Pancreas (tissue), 10 donors: ENCODE measurements around the gene SSBP2. TPM values are rescaled to one million over a fixed set of nuclear protein-coding genes. Genes with fewer than 3 reads are reported as not detected.

ENCODE experiments used
- ATAC-seq, 4 donors: fragments of 200-7000 bp; cut with Tn5 transposase; one replicate each; pipeline versions ENCODE4 v1.8.0 to v1.9.1; 2020; ENCODE audit warnings: mild to moderate bottlenecking in 4 of 4, moderate library complexity in 4 of 4
- DNase-seq, 6 donors: peaks; one replicate each; pipeline ENCODE4 v3.0.0-alpha.2; 2020
- FAIRE-seq: peaks from 2 replicates; lab custom pipeline; 2012; peaks lifted over from hg19 to GRCh38; lab: Jason Lieb, UNC
- H3K27ac ChIP-seq, 4 donors: fragments of 200-600 bp; sonication (generic); 1 replicate in 3 of 4; 2 replicates in 1 of 4; pipeline versions ENCODE4 v1.5.0 to v1.8.0; 2020
- H3K27me3 ChIP-seq, 4 donors: fragments of 200-600 bp; one replicate each; pipeline ENCODE4 v1.8.0; 2021
- H3K36me3 ChIP-seq, 3 donors: fragments of 200-600 bp; sonication (generic) in 1 of 3; one replicate each; pipeline versions ENCODE4 v1.5.0 to v1.8.0; 2020 to 2021
- H3K4me1 ChIP-seq, 3 donors: fragments of 200-600 bp; one replicate each; pipeline ENCODE4 v1.8.0; 2021
- H3K4me3 ChIP-seq, 4 donors: fragments of 200-600 bp; sonication (generic) in 2 of 4; one replicate each; pipeline versions ENCODE4 v1.5.0 to v1.8.0; 2020 to 2021
- H3K9me3 ChIP-seq, 4 donors: fragments of 200-600 bp; one replicate each; pipeline ENCODE4 v1.8.0; 2021
- CTCF ChIP-seq, 4 donors: fragments of 200-600 bp; sonication (generic) in 3 of 4; IDR thresholded peaks; one replicate each; pipeline versions ENCODE4 v1.5.0 to v1.8.0; 2021; ENCODE audit warnings: antibody characterized with exemption in 4 of 4
- WGBS, 2 donors: extraction: QIAGEN DNeasy Blood & Tissue Kit; methylation state at CpG; one replicate each; pipeline ENCODE4 v1.1.7; 2013; 5-methylcytosine and 5-hydroxymethylcytosine counted together
- intact Hi-C, 3 donors: fragments of 100-400 bp; cut with DNase I; formaldehyde crosslinking; loops; one replicate each; pipeline versions ENCODE4 v1.11.1 to v1.14.2; 2022
- polyA plus RNA-seq, 2 donors: library from polyadenylated mRNA; stranded (reverse); fragments of 200-250 nt; gene quantifications; one replicate each; pipeline ENCODE4 v1.2.3, GENCODE V29; 2013
- total RNA-seq, 6 donors: library from RNA; stranded (reverse); fragmentation: NEBNext Ultra II Directional in 4 of 6; extraction: Animal tissue kit (Norgen Biotek cat#: 25700) in 4 of 6; gene quantifications; one replicate each; pipeline versions ENCODE4 v1.2.1 to v1.2.4, GENCODE V29; 2021 to 2023
- donor health status: healthy with polysubstance abuse.
- donor health status: DM: no; HTN: no; CAD: no; lungs with moderate emphysema.
- donor health status: DM: no; HTN: no; CAD: no.
- donor health status: control.
- donor health status: control.
- donor health status: Bipolar disorder and iron deficiency.
- donor health status: DM: yes; HTN: yes; CAD: no.
- donor health status: DM: no; HTN: no; CAD: no.
- donor health status: DM: no; HTN: no; CAD: no.
- donor health status: DM: yes; HTN: yes; CAD: no.

The SSBP2 gene
- total and polyA plus RNA-seq, 8 donors = 8.6 to 20.7 (median 15.8) TPM

GRCh38 chr5:81789033-81789432 lies 38.1 kb upstream of the SSBP2 start:
- H3K4me1 ChIP-seq = peaks cover 0 to 18% (median 15%) of the 10 kb centered on the region in 3 donors
- no peak overlapping the region for H3K4me3 ChIP-seq
- no peaks in the 10 kb centered on the region for H3K36me3 ChIP-seq
- no peaks in the 10 kb centered on the region for H3K9me3 ChIP-seq
- no peak for TF ChIP-seq CTCF (IDR thresholded peaks at IDR 0.05)
- whole genome bisulfite sequencing, 2 donors = 87 to 94% methylated on average over 5 of the region's 5 CpGs
- no peak overlapping the region for H3K27ac ChIP-seq
- FAIRE-seq (no peak), ATAC-seq (peak in 1 of 4 donors; percentile 42), DNase-seq (no peak)
- H3K27me3 ChIP-seq = no peaks in the 10 kb centered on the region
- intact Hi-C loops = loop anchor here in 2 of 3 donors (2.0 to 5.0 kb wide), 3 partner anchors 37 to 62 kb away; partner anchors contain the start of gene SSBP2 (in 1 of the 2)

- ATAC-seq (peak; percentile 18 to 38 (median 30)), DNase-seq (no peak), FAIRE-seq (no peak)
- Histone ChIP-seq H3K9me3 (no peaks in the 10 kb centered on the region), H3K36me3 (no peaks in the 10 kb centered on the region), H3K4me3 (no peak overlapping the region), H3K27ac (peak overlapping the region in 3 of 4 donors; percentile 24 to 46 (median 43)), H3K4me1 (peaks cover 0 to 19% (median 18%) of the 10 kb centered on the region in 3 donors), H3K27me3 (no peaks in the 10 kb centered on the region)
- intact Hi-C loops = loop anchor here in 2 of 3 donors (2.0 to 5.0 kb wide), 3 partner anchors 36 to 62 kb away; partner anchors contain the start of gene SSBP2 (in 1 of the 2)
- TF ChIP-seq CTCF (IDR thresholded peaks at IDR 0.05) = no peak
- WGBS, 2 donors = 40 to 45% methylated on average over 2 of the region's 2 CpGs
Measured at GRCh38 chr5:81788329-81788728, 37.4 kb upstream of the SSBP2 start.

GRCh38 chr5:81787474-81788242 lies 36.8 kb upstream of the SSBP2 start:
- no peak for TF ChIP-seq CTCF (IDR thresholded peaks at IDR 0.05)
- 3% methylated on average over 3 of the region's 3 CpGs for WGBS, 2 donors
- H3K27me3 ChIP-seq = no peaks in the 10 kb centered on the region
- FAIRE-seq (no peak), ATAC-seq (peak; percentile 81 to 93 (median 83)), DNase-seq (peak in 3 of 6 donors; percentile 74 to 83 (median 81))
- H3K36me3 ChIP-seq = no peaks in the 10 kb centered on the region
- peak overlapping the region in 3 of 4 donors; percentile 24 to 46 (median 43) for H3K27ac ChIP-seq
- intact Hi-C loops = loop anchor here in 2 of 3 donors (2.0 to 5.0 kb wide), 3 partner anchors 35 to 63 kb away; partner anchors contain the start of gene SSBP2 (in 1 of the 2)
- H3K9me3 ChIP-seq = no peaks in the 10 kb centered on the region
- H3K4me3 ChIP-seq = no peak overlapping the region
- peaks cover 0 to 19% (median 18%) of the 10 kb centered on the region in 3 donors for H3K4me1 ChIP-seq

- Histone ChIP-seq H3K36me3 (no peaks in the 10 kb centered on the region), H3K4me1 (peaks cover 0 to 19% (median 18%) of the 10 kb centered on the region in 3 donors), H3K4me3 (no peak overlapping the region), H3K27ac (peak overlapping the region in 1 of 4 donors; percentile 46), H3K27me3 (no peaks in the 10 kb centered on the region), H3K9me3 (no peaks in the 10 kb centered on the region)
- DNase-seq = no peak
- no peak for ATAC-seq
- no peak for TF ChIP-seq CTCF (IDR thresholded peaks at IDR 0.05)
- intact Hi-C loops = loop anchor here in 1 of 3 donors (5.0 kb wide), 1 partner anchor 35 kb away; the partner anchor contains the start of gene SSBP2
- no peak for FAIRE-seq
- WGBS, 2 donors = 72 to 73% methylated on average over 5 of the region's 5 CpGs
Measured at GRCh38 chr5:81786991-81787390, 36.1 kb upstream of the SSBP2 start.
